NCI-H82 treated with DMSO at 0.1 percent for 48 hours (cell line): Measurements from ENCODE around the gene CDYL2.

Source experiments
- DNase-seq: peaks from one replicate; lab custom pipeline; 2025; ENCODE audit not compliant: unreplicated experiment; lab: John Stamatoyannopoulos, UW

CDYL2 gene

GRCh38 chr16:80710918-80711317 is 93.5 kb downstream of the CDYL2 start:
- DNase-seq, result no peak

- no peak for DNase-seq
Measured at GRCh38 chr16:80708823-80709222, 95.6 kb downstream of the CDYL2 start.

GRCh38 chr16:80707686-80708085 is 96.7 kb downstream of the CDYL2 start:
- DNase-seq, result no peak

- no peak for DNase-seq
Measured at GRCh38 chr16:80705596-80705995, 98.8 kb downstream of the CDYL2 start.

GRCh38 chr16:80704751-80705505 is 99.5 kb downstream of the CDYL2 start:
- DNase-seq, result no peak

GRCh38 chr16:80703131-80704071 is 101.0 kb downstream of the CDYL2 start:
- no peak for DNase-seq

GRCh38 chr16:80702696-80703095 is 101.7 kb downstream of the CDYL2 start:
- DNase-seq, result no peak

- no peak for DNase-seq
Measured at GRCh38 chr16:80700558-80700957, 103.8 kb downstream of the CDYL2 start.

- DNase-seq, result no peak
Measured at GRCh38 chr16:80695020-80695419, 109.4 kb downstream of the CDYL2 start.

- no peak for DNase-seq
Measured at GRCh38 chr16:80693553-80693952, 110.8 kb downstream of the CDYL2 start.

- no peak for DNase-seq
Measured at GRCh38 chr16:80692270-80692669, 112.1 kb downstream of the CDYL2 start.

GRCh38 chr16:80691111-80691741 is 113.2 kb downstream of the CDYL2 start:
- DNase-seq, result no peak

- no peak for DNase-seq
Measured at GRCh38 chr16:80689487-80689886, 114.9 kb downstream of the CDYL2 start.

- no peak for DNase-seq
Measured at GRCh38 chr16:80687606-80688005, 116.8 kb downstream of the CDYL2 start.

GRCh38 chr16:80684906-80685305 is 119.5 kb downstream of the CDYL2 start:
- DNase-seq, result no peak

- no peak for DNase-seq
Measured at GRCh38 chr16:80684136-80684765, 120.1 kb downstream of the CDYL2 start.

GRCh38 chr16:80683646-80684045 is 120.8 kb downstream of the CDYL2 start:
- DNase-seq, result no peak

- no peak for DNase-seq
Measured at GRCh38 chr16:80682421-80683070, 121.9 kb downstream of the CDYL2 start.

- DNase-seq, result no peak
Measured at GRCh38 chr16:80681436-80681835, 123.0 kb downstream of the CDYL2 start.

GRCh38 chr16:80680839-80681238 is 123.6 kb downstream of the CDYL2 start:
- no peak for DNase-seq

- no peak for DNase-seq
Measured at GRCh38 chr16:80680046-80680445, 124.4 kb downstream of the CDYL2 start.
